ENCODE measurements around the gene SLC17A4.

The SLC17A4 gene

GRCh38 chr6:25781134-25781533 lies 26.6 kb downstream of the SLC17A4 start:
- Histone ChIP-seq H3K36me3 (ENCODE audit: insufficient read depth, low read length) (no peaks in the 10 kb centered on the region), H3K27ac (ENCODE audit: low read depth, low read length) (no peak overlapping the region), H3K9ac (ENCODE audit: low read length) (no peak overlapping the region), H3K4me1 (ENCODE audit: insufficient read depth, low read length) (no peaks in the 10 kb centered on the region), H3K9me3 (ENCODE audit: low read length) (no peaks in the 10 kb centered on the region), H3K27me3 (ENCODE audit: control insufficient read depth in 1 of 2, insufficient read depth in 2 of 2, low read length in 2 of 2) (no peaks in the 10 kb centered on the region), H3K4me3 (ENCODE audit: low read depth in 1 of 2, low read length in 2 of 2) (no peak overlapping the region)

- H3K4me1 ChIP-seq (ENCODE audit: insufficient read depth, low read length): no peaks in the 10 kb centered on the region
- H3K9me3 ChIP-seq (ENCODE audit: low read length): no peaks in the 10 kb centered on the region
- H3K4me3 ChIP-seq (ENCODE audit: low read depth in 1 of 2, low read length in 2 of 2): no peak overlapping the region
- H3K27ac ChIP-seq (ENCODE audit: low read depth, low read length): no peak overlapping the region
- no peaks in the 10 kb centered on the region for H3K36me3 ChIP-seq (ENCODE audit: insufficient read depth, low read length)
- H3K27me3 ChIP-seq (ENCODE audit: control insufficient read depth in 1 of 2, insufficient read depth in 2 of 2, low read length in 2 of 2): no peaks in the 10 kb centered on the region
- H3K9ac ChIP-seq (ENCODE audit: low read length): no peak overlapping the region
These were observed 32.9 kb downstream of the SLC17A4 start for GRCh38 chr6:25787428-25787827.

GRCh38 chr6:25788305-25788922 lies 33.9 kb downstream of the SLC17A4 start:
- H3K4me1 ChIP-seq (ENCODE audit: insufficient read depth, low read length): no peaks in the 10 kb centered on the region
- H3K27ac ChIP-seq (ENCODE audit: low read depth, low read length): no peak overlapping the region
- no peak overlapping the region for H3K4me3 ChIP-seq (ENCODE audit: low read depth in 1 of 2, low read length in 2 of 2)
- H3K27me3 ChIP-seq (ENCODE audit: control insufficient read depth in 1 of 2, insufficient read depth in 2 of 2, low read length in 2 of 2): no peaks in the 10 kb centered on the region
- H3K9ac ChIP-seq (ENCODE audit: low read length): no peak overlapping the region
- no peaks in the 10 kb centered on the region for H3K9me3 ChIP-seq (ENCODE audit: low read length)
- no peaks in the 10 kb centered on the region for H3K36me3 ChIP-seq (ENCODE audit: insufficient read depth, low read length)

- Histone ChIP-seq H3K27me3 (ENCODE audit: control insufficient read depth in 1 of 2, insufficient read depth in 2 of 2, low read length in 2 of 2) (no peaks in the 10 kb centered on the region), H3K9ac (ENCODE audit: low read length) (no peak overlapping the region), H3K9me3 (ENCODE audit: low read length) (no peaks in the 10 kb centered on the region), H3K36me3 (ENCODE audit: insufficient read depth, low read length) (no peaks in the 10 kb centered on the region), H3K4me1 (ENCODE audit: insufficient read depth, low read length) (no peaks in the 10 kb centered on the region), H3K27ac (ENCODE audit: low read depth, low read length) (no peak overlapping the region), H3K4me3 (ENCODE audit: low read depth in 1 of 2, low read length in 2 of 2) (no peak overlapping the region)
These were observed 34.9 kb downstream of the SLC17A4 start for GRCh38 chr6:25789475-25789874.

- Histone ChIP-seq H3K9ac (ENCODE audit: low read length) (no peak overlapping the region), H3K27ac (ENCODE audit: low read depth, low read length) (no peak overlapping the region), H3K36me3 (ENCODE audit: insufficient read depth, low read length) (no peaks in the 10 kb centered on the region), H3K4me3 (ENCODE audit: low read depth in 1 of 2, low read length in 2 of 2) (no peak overlapping the region), H3K9me3 (ENCODE audit: low read length) (no peaks in the 10 kb centered on the region), H3K4me1 (ENCODE audit: insufficient read depth, low read length) (no peaks in the 10 kb centered on the region), H3K27me3 (ENCODE audit: control insufficient read depth in 1 of 2, insufficient read depth in 2 of 2, low read length in 2 of 2) (no peaks in the 10 kb centered on the region)
These were observed 37.5 kb downstream of the SLC17A4 start for GRCh38 chr6:25792016-25792415.

GRCh38 chr6:25793970-25794369 lies 39.4 kb downstream of the SLC17A4 start:
- no peak overlapping the region for H3K4me3 ChIP-seq (ENCODE audit: low read depth in 1 of 2, low read length in 2 of 2)
- no peaks in the 10 kb centered on the region for H3K9me3 ChIP-seq (ENCODE audit: low read length)
- H3K36me3 ChIP-seq (ENCODE audit: insufficient read depth, low read length): no peaks in the 10 kb centered on the region
- no peaks in the 10 kb centered on the region for H3K4me1 ChIP-seq (ENCODE audit: insufficient read depth, low read length)
- H3K9ac ChIP-seq (ENCODE audit: low read length): no peak overlapping the region
- no peak overlapping the region for H3K27ac ChIP-seq (ENCODE audit: low read depth, low read length)
- H3K27me3 ChIP-seq (ENCODE audit: control insufficient read depth in 1 of 2, insufficient read depth in 2 of 2, low read length in 2 of 2): no peaks in the 10 kb centered on the region

GRCh38 chr6:25794784-25795183 lies 40.2 kb downstream of the SLC17A4 start:
- no peaks in the 10 kb centered on the region for H3K4me1 ChIP-seq (ENCODE audit: insufficient read depth, low read length)
- H3K9ac ChIP-seq (ENCODE audit: low read length): no peak overlapping the region
- no peak overlapping the region for H3K27ac ChIP-seq (ENCODE audit: low read depth, low read length)
- H3K4me3 ChIP-seq (ENCODE audit: low read depth in 1 of 2, low read length in 2 of 2): no peak overlapping the region
- H3K36me3 ChIP-seq (ENCODE audit: insufficient read depth, low read length): no peaks in the 10 kb centered on the region
- H3K27me3 ChIP-seq (ENCODE audit: control insufficient read depth in 1 of 2, insufficient read depth in 2 of 2, low read length in 2 of 2): no peaks in the 10 kb centered on the region
- H3K9me3 ChIP-seq (ENCODE audit: low read length): no peaks in the 10 kb centered on the region

GRCh38 chr6:25801436-25801835 lies 46.9 kb downstream of the SLC17A4 start:
- H3K27me3 ChIP-seq (ENCODE audit: control insufficient read depth in 1 of 2, insufficient read depth in 2 of 2, low read length in 2 of 2): no peaks in the 10 kb centered on the region
- H3K27ac ChIP-seq (ENCODE audit: low read depth, low read length): no peak overlapping the region
- no peak overlapping the region for H3K4me3 ChIP-seq (ENCODE audit: low read depth in 1 of 2, low read length in 2 of 2)
- no peaks in the 10 kb centered on the region for H3K9me3 ChIP-seq (ENCODE audit: low read length)
- H3K36me3 ChIP-seq (ENCODE audit: insufficient read depth, low read length): no peaks in the 10 kb centered on the region
- H3K9ac ChIP-seq (ENCODE audit: low read length): no peak overlapping the region
- no peaks in the 10 kb centered on the region for H3K4me1 ChIP-seq (ENCODE audit: insufficient read depth, low read length)

GRCh38 chr6:25804804-25805203 lies 50.3 kb downstream of the SLC17A4 start:
- no peak overlapping the region for H3K27ac ChIP-seq (ENCODE audit: low read depth, low read length)
- H3K4me3 ChIP-seq (ENCODE audit: low read depth in 1 of 2, low read length in 2 of 2): no peak overlapping the region
- H3K27me3 ChIP-seq (ENCODE audit: control insufficient read depth in 1 of 2, insufficient read depth in 2 of 2, low read length in 2 of 2): no peaks in the 10 kb centered on the region
- H3K36me3 ChIP-seq (ENCODE audit: insufficient read depth, low read length): no peaks in the 10 kb centered on the region
- no peaks in the 10 kb centered on the region for H3K9me3 ChIP-seq (ENCODE audit: low read length)
- H3K4me1 ChIP-seq (ENCODE audit: insufficient read depth, low read length): no peaks in the 10 kb centered on the region
- H3K9ac ChIP-seq (ENCODE audit: low read length): no peak overlapping the region

- no peak overlapping the region for H3K9ac ChIP-seq (ENCODE audit: low read length)
- no peak overlapping the region for H3K27ac ChIP-seq (ENCODE audit: low read depth, low read length)
- no peaks in the 10 kb centered on the region for H3K27me3 ChIP-seq (ENCODE audit: control insufficient read depth in 1 of 2, insufficient read depth in 2 of 2, low read length in 2 of 2)
- no peaks in the 10 kb centered on the region for H3K4me1 ChIP-seq (ENCODE audit: insufficient read depth, low read length)
- H3K9me3 ChIP-seq (ENCODE audit: low read length): no peaks in the 10 kb centered on the region
- H3K4me3 ChIP-seq (ENCODE audit: low read depth in 1 of 2, low read length in 2 of 2): no peak overlapping the region
- no peaks in the 10 kb centered on the region for H3K36me3 ChIP-seq (ENCODE audit: insufficient read depth, low read length)
These were observed 60.7 kb downstream of the SLC17A4 start for GRCh38 chr6:25815194-25815593.

- no peak overlapping the region for H3K9ac ChIP-seq (ENCODE audit: low read length)
- no peaks in the 10 kb centered on the region for H3K27me3 ChIP-seq (ENCODE audit: control insufficient read depth in 1 of 2, insufficient read depth in 2 of 2, low read length in 2 of 2)
- no peak overlapping the region for H3K4me3 ChIP-seq (ENCODE audit: low read depth in 1 of 2, low read length in 2 of 2)
- no peaks in the 10 kb centered on the region for H3K36me3 ChIP-seq (ENCODE audit: insufficient read depth, low read length)
- no peaks in the 10 kb centered on the region for H3K4me1 ChIP-seq (ENCODE audit: insufficient read depth, low read length)
- no peak overlapping the region for H3K27ac ChIP-seq (ENCODE audit: low read depth, low read length)
- no peaks in the 10 kb centered on the region for H3K9me3 ChIP-seq (ENCODE audit: low read length)
These were observed 61.7 kb downstream of the SLC17A4 start for GRCh38 chr6:25816252-25816651.

GRCh38 chr6:25821341-25821740 lies 66.8 kb downstream of the SLC17A4 start:
- Histone ChIP-seq H3K4me3 (ENCODE audit: low read depth in 1 of 2, low read length in 2 of 2) (no peak overlapping the region), H3K27me3 (ENCODE audit: control insufficient read depth in 1 of 2, insufficient read depth in 2 of 2, low read length in 2 of 2) (no peaks in the 10 kb centered on the region), H3K9me3 (ENCODE audit: low read length) (no peaks in the 10 kb centered on the region), H3K9ac (ENCODE audit: low read length) (no peak overlapping the region), H3K36me3 (ENCODE audit: insufficient read depth, low read length) (no peaks in the 10 kb centered on the region), H3K27ac (ENCODE audit: low read depth, low read length) (no peak overlapping the region), H3K4me1 (ENCODE audit: insufficient read depth, low read length) (no peaks in the 10 kb centered on the region)
